Ectodermal cell (in vitro differentiated cells): ENCODE measurements around the gene SEBOX.

Experiments
- H3K27ac ChIP-seq: 2 replicates; pipeline ENCODE4 v1.7.0; 2013; ENCODE audit warnings: mild to moderate bottlenecking, low read depth, low read length; ENCODE audit not compliant: insufficient read depth, poor library complexity, severe bottlenecking
- H3K27me3 ChIP-seq: 2 replicates; pipeline ENCODE4 v1.7.0; 2013; ENCODE audit warnings: mild to moderate bottlenecking, low read length; ENCODE audit not compliant: insufficient read depth, control insufficient read depth, poor library complexity, severe bottlenecking
- H3K36me3 ChIP-seq: one replicate; pipeline ENCODE4 v1.7.0; 2013; ENCODE audit warnings: low read length; ENCODE audit not compliant: control insufficient read depth, insufficient read depth
- H3K4me1 ChIP-seq: one replicate; pipeline ENCODE4 v1.7.0; 2013; ENCODE audit warnings: low read length; ENCODE audit not compliant: control insufficient read depth, insufficient read depth
- H3K4me3 ChIP-seq: 2 replicates; pipeline ENCODE4 v1.7.0; 2013; ENCODE audit warnings: low read depth, low read length, control low read depth; ENCODE audit not compliant: insufficient read depth
- H3K9me3 ChIP-seq: 2 replicates; pipeline ENCODE4 v1.7.0; 2013; ENCODE audit warnings: mild to moderate bottlenecking, low read length, moderate library complexity; ENCODE audit not compliant: control insufficient read depth
- WGBS, 2 experiments: methylation state at CpG; one replicate each; pipeline ENCODE4 v1.1.7; 2013; ENCODE audit warnings: missing lambda C conversion rate in 2 of 2; 5-methylcytosine and 5-hydroxymethylcytosine counted together

Gene SEBOX

GRCh38 chr17:28404007-28404406, 39.0 kb upstream of the SEBOX start:
- Histone ChIP-seq H3K27ac (no peak overlapping the region), H3K4me3 (no peak overlapping the region), H3K4me1 (peaks cover 10% of the 10 kb centered on the region), H3K36me3 (no peaks in the 10 kb centered on the region), H3K27me3 (peaks cover 73% of the 10 kb centered on the region), H3K9me3 (no peaks in the 10 kb centered on the region)
- 95% methylated on average over 2 of the region's 2 CpGs for WGBS, 2 experiments

DNA sequence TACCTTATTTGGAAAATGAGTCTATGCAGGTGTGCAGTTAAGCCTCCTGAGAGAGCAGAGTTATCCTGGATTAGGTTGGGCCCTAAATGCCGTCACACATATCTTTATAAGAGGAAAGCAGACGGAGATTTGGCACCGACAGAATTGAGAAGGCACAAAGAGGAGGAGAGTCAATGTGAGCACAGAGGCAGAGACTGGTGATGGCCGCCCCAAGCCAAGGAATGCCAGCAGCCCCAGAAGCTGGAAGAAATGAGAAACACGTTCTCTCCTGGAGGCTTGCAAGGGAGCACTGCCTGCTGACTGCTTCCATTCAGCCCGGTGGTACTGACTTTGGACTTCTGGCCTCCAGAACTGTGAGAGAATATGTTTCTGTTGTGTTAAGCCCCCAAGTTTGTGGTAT, 37.8 kb upstream of the SEBOX start:
- WGBS, 2 experiments = 72 to 75% methylated on average over 6 of the region's 6 CpGs
- Histone ChIP-seq H3K27ac (no peak overlapping the region), H3K9me3 (no peaks in the 10 kb centered on the region), H3K27me3 (peaks cover 73% of the 10 kb centered on the region), H3K4me1 (peaks cover 4% of the 10 kb centered on the region), H3K36me3 (no peaks in the 10 kb centered on the region), H3K4me3 (no peak overlapping the region)

GRCh38 chr17:28402224-28402630, 37.2 kb upstream of the SEBOX start:
- Histone ChIP-seq H3K36me3 (no peaks in the 10 kb centered on the region), H3K27me3 (peaks cover 73% of the 10 kb centered on the region), H3K27ac (no peak overlapping the region), H3K9me3 (no peaks in the 10 kb centered on the region), H3K4me1 (peaks cover under 1% of the 10 kb centered on the region), H3K4me3 (no peak overlapping the region)
- 2 to 18% methylated on average over 3 of the region's 3 CpGs for WGBS, 2 experiments

DNA sequence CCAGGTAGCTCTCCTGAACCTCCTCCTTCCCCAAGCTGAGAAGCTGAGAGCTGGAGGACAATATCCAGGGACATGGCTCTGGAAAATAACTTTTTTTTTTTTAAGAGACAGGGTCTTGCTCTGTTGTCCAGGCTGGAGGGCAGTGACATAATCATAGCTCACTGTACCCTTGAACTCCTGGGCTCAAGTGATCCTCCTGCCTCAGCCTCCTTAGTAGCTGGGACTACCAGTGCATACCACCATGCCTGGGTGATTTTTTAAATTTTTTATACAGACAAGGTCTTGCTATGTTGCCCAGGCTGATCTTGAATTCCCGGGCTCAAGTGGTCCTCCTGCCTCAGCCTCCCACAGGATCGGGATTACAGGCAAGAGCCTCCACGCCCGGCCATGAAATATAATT, 34.8 kb upstream of the SEBOX start:
- 95% methylated on average over 4 of the region's 4 CpGs for WGBS, 2 experiments
- H3K27me3 ChIP-seq = peaks cover 49% of the 10 kb centered on the region

GRCh38 chr17:28398280-28398981, 33.4 kb upstream of the SEBOX start:
- Histone ChIP-seq H3K9me3 (no peaks in the 10 kb centered on the region), H3K36me3 (no peaks in the 10 kb centered on the region), H3K4me3 (no peak overlapping the region), H3K4me1 (peaks cover 4% of the 10 kb centered on the region), H3K27ac (no peak overlapping the region), H3K27me3 (peaks cover 35% of the 10 kb centered on the region)
- 87 to 91% methylated on average over 6 of the region's 6 CpGs for WGBS, 2 experiments

More for the DNA sequence above, 34.8 kb upstream of the SEBOX start:
- Histone ChIP-seq H3K9me3 (no peaks in the 10 kb centered on the region), H3K4me3 (no peak overlapping the region), H3K27ac (no peak overlapping the region), H3K4me1 (peaks cover 4% of the 10 kb centered on the region), H3K36me3 (no peaks in the 10 kb centered on the region)

DNA sequence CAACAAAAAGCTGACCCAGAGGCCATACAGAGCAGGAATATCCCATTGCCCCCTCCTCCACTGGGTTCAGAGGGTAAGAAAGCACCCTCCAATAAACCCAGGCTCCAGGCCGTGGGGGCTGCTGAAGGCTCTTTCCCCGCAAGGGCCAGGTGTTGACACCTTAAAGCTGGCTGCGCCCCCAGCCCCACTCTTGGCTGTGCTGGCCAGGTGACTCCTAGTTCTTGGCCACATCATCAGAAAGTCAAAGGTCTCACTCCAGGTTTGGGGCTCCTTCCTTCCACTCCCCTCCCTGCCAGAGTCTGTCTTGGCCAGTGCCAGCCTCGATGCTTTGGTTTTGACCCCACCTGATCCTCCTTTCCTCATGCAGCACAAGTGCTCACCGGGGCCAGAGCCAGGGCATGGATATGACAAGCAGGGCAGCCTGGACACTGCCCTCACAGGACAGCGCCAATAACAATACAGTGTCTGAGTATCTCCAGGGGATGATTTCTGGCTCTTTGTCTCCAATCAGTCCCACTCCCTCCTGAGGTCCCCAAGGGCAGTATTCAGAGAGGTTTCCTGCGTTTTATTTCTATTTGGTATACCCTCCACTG, 32.8 kb upstream of the SEBOX start:
- Histone ChIP-seq H3K4me1 (peaks cover 4% of the 10 kb centered on the region), H3K36me3 (no peaks in the 10 kb centered on the region), H3K27me3 (peaks cover 29% of the 10 kb centered on the region), H3K9me3 (no peaks in the 10 kb centered on the region), H3K27ac (no peak overlapping the region), H3K4me3 (no peak overlapping the region)
- 86 to 87% methylated on average over 7 of the region's 7 CpGs for WGBS, 2 experiments

DNA sequence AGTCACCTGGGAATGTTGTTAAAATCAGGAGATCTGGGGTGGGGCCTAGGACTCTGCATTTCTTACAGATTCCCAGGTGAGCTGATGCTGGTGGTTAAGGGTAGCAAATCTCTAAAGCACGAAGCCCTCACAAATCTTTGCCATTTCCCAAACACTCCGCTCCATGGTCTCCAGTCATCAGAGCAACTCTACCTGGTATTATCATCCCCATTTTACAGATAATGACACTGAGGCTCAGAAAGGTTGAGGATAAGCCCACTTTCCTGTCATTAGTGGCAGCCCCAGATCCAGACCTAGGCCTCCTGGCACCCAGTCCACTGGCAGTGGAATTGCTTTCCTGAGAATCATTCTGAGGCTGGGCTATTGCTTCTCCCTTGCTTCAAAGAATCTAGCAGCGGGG, 32.3 kb upstream of the SEBOX start:
- no peaks in the 10 kb centered on the region for H3K36me3 ChIP-seq
- H3K27me3 ChIP-seq = peaks cover 24% of the 10 kb centered on the region
- WGBS, 2 experiments = 81 to 93% methylated on average over 3 of the region's 3 CpGs
- H3K27ac ChIP-seq = no peak overlapping the region
- H3K4me3 ChIP-seq = no peak overlapping the region
- H3K4me1 ChIP-seq = peaks cover 4% of the 10 kb centered on the region
- no peaks in the 10 kb centered on the region for H3K9me3 ChIP-seq

DNA sequence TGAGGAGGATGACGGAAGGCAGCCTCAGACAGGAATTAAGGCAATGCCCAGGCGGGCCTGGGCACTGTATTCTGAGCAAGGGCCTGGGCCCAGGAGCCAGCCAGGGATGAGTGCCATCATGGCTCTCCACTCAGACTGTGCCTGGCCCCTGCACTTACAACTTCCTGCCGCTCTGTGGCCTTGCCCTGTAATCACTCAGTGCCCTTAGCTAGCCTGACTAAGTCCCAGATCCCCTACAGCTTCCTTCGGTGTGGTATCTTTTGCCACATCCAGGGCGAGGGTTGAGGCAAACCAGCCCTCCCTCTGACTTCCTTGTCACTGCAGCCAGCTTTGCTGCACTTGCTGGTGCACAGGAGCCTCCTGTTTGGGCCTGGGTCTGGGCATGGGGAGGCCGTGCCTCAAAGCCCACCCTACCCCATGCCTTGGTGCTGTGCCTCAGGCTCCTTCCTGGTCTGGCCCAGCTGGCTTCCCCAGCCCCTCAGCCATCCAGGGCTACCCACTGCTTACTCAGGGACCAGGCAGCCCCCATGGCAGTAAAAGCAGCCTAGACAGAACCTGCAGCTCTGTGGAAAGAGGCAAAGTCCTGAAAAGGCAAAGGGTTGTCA, 31.7 kb upstream of the SEBOX start:
- no peak overlapping the region for H3K27ac ChIP-seq
- no peaks in the 10 kb centered on the region for H3K9me3 ChIP-seq
- 77 to 82% methylated on average over 6 of the region's 6 CpGs for WGBS, 2 experiments
- H3K36me3 ChIP-seq = no peaks in the 10 kb centered on the region
- H3K27me3 ChIP-seq = peaks cover 19% of the 10 kb centered on the region
- H3K4me1 ChIP-seq = peaks cover 4% of the 10 kb centered on the region
- no peak overlapping the region for H3K4me3 ChIP-seq

- no peaks in the 10 kb centered on the region for H3K36me3 ChIP-seq
- no peak overlapping the region for H3K27ac ChIP-seq
- H3K9me3 ChIP-seq = no peaks in the 10 kb centered on the region
- H3K4me1 ChIP-seq = peaks cover 4% of the 10 kb centered on the region
- H3K4me3 ChIP-seq = no peak overlapping the region
- peaks cover 11% of the 10 kb centered on the region for H3K27me3 ChIP-seq
- 91 to 95% methylated on average over 6 of the region's 6 CpGs for WGBS, 2 experiments
These were observed 31.0 kb upstream of the SEBOX start for GRCh38 chr17:28395968-28396367.

DNA sequence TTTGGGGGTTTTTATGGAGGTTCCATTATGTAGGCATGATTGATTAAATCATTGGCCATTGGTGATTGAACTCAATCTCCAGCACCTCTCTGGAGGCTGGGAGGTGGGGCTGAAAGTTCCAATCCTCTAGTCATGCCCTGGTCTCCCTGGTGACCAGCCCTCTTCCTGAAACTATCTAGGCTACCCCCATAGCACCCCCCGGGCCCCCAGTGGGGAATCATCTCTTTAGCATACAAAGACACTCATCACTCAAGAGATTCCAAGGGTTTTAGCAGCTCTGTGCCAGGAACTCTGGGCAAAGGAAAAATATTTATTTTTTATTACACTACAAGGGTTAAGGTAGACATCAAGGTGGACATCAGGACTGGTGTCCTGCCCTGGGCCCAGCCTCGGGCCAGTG, 30.4 kb upstream of the SEBOX start:
- peaks cover 5% of the 10 kb centered on the region for H3K27me3 ChIP-seq
- H3K9me3 ChIP-seq = no peaks in the 10 kb centered on the region
- no peak overlapping the region for H3K27ac ChIP-seq
- WGBS, 2 experiments = 51 to 69% methylated on average over 2 of the region's 2 CpGs
- H3K36me3 ChIP-seq = no peaks in the 10 kb centered on the region
- H3K4me3 ChIP-seq = no peak overlapping the region
- peaks cover 4% of the 10 kb centered on the region for H3K4me1 ChIP-seq
